ENCODE results near the gene FGF6.
"Not testable (repeated sequence)": the region's sequence is repeated elsewhere in the genome, so short reads cannot be mapped to it uniquely, and the experiment has no call there.

The FGF6 gene

GRCh38 chr12:4445156-4446101, at the start of gene FGF6:
FGF6 (minus strand) TSS chr12:4445815; CDS start chr12:4445570, 245 bp downstream.
- DNase-seq (ENCODE audit: low spot score): no peak

GRCh38 chr12:4490973-4491372, 45.4 kb upstream of the FGF6 start:
- DNase-seq (ENCODE audit: low spot score): no peak

- no peak for DNase-seq (ENCODE audit: low spot score)
Observed at GRCh38 chr12:4489556-4489955, 43.9 kb upstream of the FGF6 start.

- DNase-seq (ENCODE audit: low spot score): no peak
Observed at GRCh38 chr12:4486980-4487379, 41.4 kb upstream of the FGF6 start.

GRCh38 chr12:4486049-4486699, 40.6 kb upstream of the FGF6 start:
- DNase-seq (ENCODE audit: low spot score): no peak

GRCh38 chr12:4483885-4484823, 38.5 kb upstream of the FGF6 start:
- no peak for DNase-seq (ENCODE audit: low spot score)

GRCh38 chr12:4482936-4483335, 37.3 kb upstream of the FGF6 start:
- DNase-seq (ENCODE audit: low spot score): no peak

- no peak for DNase-seq (ENCODE audit: low spot score)
Observed at GRCh38 chr12:4478933-4479332, 33.3 kb upstream of the FGF6 start.

GRCh38 chr12:4477129-4477528, 31.5 kb upstream of the FGF6 start:
- DNase-seq (ENCODE audit: low spot score): no peak

- no peak for DNase-seq (ENCODE audit: low spot score)
Observed at GRCh38 chr12:4472046-4472445, 26.4 kb upstream of the FGF6 start.

- no peak for DNase-seq (ENCODE audit: low spot score)
Observed at GRCh38 chr12:4471256-4471655, 25.6 kb upstream of the FGF6 start.

- no peak for DNase-seq (ENCODE audit: low spot score)
Observed at GRCh38 chr12:4468994-4469393, 23.4 kb upstream of the FGF6 start.

- no peak for DNase-seq (ENCODE audit: low spot score)
Observed at GRCh38 chr12:4460761-4461160, 15.1 kb upstream of the FGF6 start.

- DNase-seq (ENCODE audit: low spot score): not testable (repeated sequence)
Observed at GRCh38 chr12:4455849-4456248, 10.2 kb upstream of the FGF6 start.

- DNase-seq (ENCODE audit: low spot score): no peak
Observed at GRCh38 chr12:4454315-4454860, 8.8 kb upstream of the FGF6 start.

GRCh38 chr12:4451694-4452093, 6.1 kb upstream of the FGF6 start:
- no peak for DNase-seq (ENCODE audit: low spot score)

- peak; percentile 74 for DNase-seq (ENCODE audit: low spot score)
Observed at GRCh38 chr12:4450551-4451112, 5.0 kb upstream of the FGF6 start.

GRCh38 chr12:4449851-4450221, 4.2 kb upstream of the FGF6 start:
- DNase-seq (ENCODE audit: low spot score): no peak

GRCh38 chr12:4448943-4449850, 3.6 kb upstream of the FGF6 start:
- no peak for DNase-seq (ENCODE audit: low spot score)

- no peak for DNase-seq (ENCODE audit: low spot score)
Observed at GRCh38 chr12:4448371-4448940, 2.8 kb upstream of the FGF6 start.

All from ecto neural progenitor cell (in vitro differentiated cells).